GM10248 (cell line): ENCODE data around the gene CKM.

ENCODE experiments used
- CTCF ChIA-PET: fragments of 300-600 bp; sonication (Branson Sonifier 250); formaldehyde crosslinking; extraction: SDS; loops from one replicate; lab custom pipeline; 2021; ENCODE audit warnings: antibody characterized with exemption; lab: Yijun Ruan, JAX
- POLR2A ChIA-PET: fragments of 350-650 bp; sonication (Branson Sonifier 250); formaldehyde crosslinking; extraction: SDS; loops from one replicate; lab custom pipeline; 2020; ENCODE audit warnings: antibody characterized with exemption; lab: Yijun Ruan, JAX
- DNase-seq: peaks from one replicate; pipeline ENCODE4 v3.0.0; 2012; ENCODE audit errors: extremely low spot score
- TF ChIP-seq, protein P1 (sequence below): IDR thresholded peaks from 2 replicates; pipeline ENCODE4 v1.5.1; 2012; ENCODE audit warnings: mild to moderate bottlenecking, low read depth; ENCODE audit errors: extremely low read depth, missing control alignments, control extremely low read depth

CKM gene

DNA sequence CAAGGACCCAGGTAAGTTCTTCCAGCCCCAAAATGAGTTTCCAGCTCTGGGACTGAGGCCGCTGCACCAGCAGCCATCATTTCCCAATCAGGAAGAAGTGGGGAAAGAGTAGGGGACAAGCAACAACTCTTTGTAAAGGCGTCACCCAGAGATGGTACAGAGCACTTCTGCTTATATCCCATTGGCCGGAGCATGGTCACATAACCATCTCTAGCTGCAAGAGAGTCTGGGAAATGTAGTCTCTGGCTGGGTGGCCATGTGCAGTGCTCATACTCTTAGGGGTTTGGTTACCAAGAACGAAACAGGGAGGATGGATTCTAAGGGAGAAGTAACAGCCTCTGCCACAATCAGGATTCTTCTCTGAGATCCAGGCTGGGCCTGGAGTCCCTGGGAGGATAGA, 26.3 kb downstream of the CKM start:
- POLR2A ChIA-PET: no interaction called here
- TF ChIP-seq, protein P1, sequence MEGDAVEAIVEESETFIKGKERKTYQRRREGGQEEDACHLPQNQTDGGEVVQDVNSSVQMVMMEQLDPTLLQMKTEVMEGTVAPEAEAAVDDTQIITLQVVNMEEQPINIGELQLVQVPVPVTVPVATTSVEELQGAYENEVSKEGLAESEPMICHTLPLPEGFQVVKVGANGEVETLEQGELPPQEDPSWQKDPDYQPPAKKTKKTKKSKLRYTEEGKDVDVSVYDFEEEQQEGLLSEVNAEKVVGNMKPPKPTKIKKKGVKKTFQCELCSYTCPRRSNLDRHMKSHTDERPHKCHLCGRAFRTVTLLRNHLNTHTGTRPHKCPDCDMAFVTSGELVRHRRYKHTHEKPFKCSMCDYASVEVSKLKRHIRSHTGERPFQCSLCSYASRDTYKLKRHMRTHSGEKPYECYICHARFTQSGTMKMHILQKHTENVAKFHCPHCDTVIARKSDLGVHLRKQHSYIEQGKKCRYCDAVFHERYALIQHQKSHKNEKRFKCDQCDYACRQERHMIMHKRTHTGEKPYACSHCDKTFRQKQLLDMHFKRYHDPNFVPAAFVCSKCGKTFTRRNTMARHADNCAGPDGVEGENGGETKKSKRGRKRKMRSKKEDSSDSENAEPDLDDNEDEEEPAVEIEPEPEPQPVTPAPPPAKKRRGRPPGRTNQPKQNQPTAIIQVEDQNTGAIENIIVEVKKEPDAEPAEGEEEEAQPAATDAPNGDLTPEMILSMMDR: no peak
- DNase-seq: no peak
- CTCF ChIA-PET: no interaction called here

DNA sequence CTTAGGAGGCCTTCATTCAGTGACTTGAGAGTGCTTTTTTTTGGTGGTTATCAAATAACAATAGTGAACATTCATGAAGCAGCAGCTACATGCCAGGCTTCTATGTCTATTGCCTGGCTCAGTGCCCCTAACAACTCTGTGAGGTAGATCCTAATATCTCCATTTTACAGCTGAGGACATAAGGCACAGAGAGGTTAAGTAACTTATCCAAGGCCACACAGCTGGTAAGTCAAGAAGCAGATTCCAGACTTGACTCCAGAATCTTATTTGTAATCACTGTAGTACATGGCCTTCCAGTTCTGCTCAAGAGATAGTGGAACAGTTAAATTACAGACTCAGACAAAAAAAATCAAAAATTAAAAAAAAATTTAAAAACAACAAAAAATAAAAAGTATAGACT, 26.8 kb downstream of the CKM start:
- TF ChIP-seq, protein P1: no peak
- ChIA-PET CTCF (no interaction called here), POLR2A (no interaction called here)
- DNase-seq: no peak

GRCh38 chr19:45294291-45295029, 28.2 kb downstream of the CKM start:
- POLR2A ChIA-PET: no interaction called here
- TF ChIP-seq, protein P1: no peak
- DNase-seq: no peak

DNA sequence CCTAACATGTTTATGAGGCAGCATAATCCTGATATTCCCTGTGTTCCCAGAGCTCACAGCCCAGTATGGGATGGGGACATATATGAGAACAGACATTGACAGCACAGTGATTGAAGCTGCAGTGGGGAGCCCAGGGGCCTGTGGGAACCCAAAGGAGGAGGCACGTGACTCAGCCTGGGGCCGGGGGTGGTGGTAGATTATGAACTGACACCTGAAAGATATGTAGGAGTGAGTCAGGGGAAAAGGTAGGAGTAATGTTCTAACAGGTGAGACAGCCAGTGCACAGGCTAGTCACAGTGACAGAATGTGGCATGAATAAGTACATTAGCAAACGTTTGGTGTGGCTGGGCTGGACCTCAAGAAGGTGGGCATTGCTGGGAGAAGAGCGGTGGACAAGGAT, 29.0 kb downstream of the CKM start:
- ChIA-PET CTCF (no interaction called here), POLR2A (no interaction called here)
- TF ChIP-seq, protein P1: no peak
- DNase-seq: no peak

More at GRCh38 chr19:45294291-45295029, 28.2 kb downstream of the CKM start:
- CTCF ChIA-PET: no interaction called here

- ChIA-PET CTCF (interaction anchor here (1.3 to 1.8 kb wide), 2 partner anchors 11 to 12 kb away, joined by 3 to 4 read pairs; no protein-coding TSS in a partner anchor), POLR2A (no interaction called here)
- TF ChIP-seq, protein P1: no peak
- no peak for DNase-seq
Measured at GRCh38 chr19:45291834-45292233, 30.8 kb downstream of the CKM start.

DNA sequence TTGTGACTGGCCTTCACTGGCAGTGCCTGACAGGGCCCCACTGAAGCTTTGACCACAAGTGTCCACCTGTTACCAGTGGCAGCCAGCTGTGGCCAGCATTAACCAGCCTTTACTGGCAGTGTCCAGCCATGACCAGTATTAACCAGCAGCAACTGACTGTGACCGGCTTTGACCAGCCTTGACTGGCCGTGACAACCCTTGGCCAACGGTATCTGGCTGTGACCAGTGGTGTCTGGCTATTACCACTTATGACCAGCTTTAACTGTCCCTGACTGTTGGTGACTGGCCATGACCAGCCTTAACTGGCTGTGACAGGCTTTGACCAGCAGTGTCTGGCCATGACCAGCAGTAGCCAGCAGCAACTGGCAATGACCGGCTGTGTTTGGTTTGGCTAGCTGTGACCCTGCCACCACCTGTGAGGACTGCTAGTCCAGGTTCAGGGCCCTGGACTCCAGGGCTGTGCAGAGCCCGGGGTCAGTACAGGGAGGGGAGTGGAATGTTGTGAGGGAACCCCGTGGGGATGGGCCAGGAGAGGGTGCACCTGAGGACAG, 32.2 kb downstream of the CKM start:
- no peak for DNase-seq
- TF ChIP-seq, protein P1: no peak
- POLR2A ChIA-PET: interaction anchor here (0.5 kb wide), 1 partner anchor 33 kb away, joined by 7 read pairs; no protein-coding TSS in a partner anchor
- CTCF ChIA-PET: interaction anchor here (1.3 to 1.8 kb wide), 3 partner anchors 10 to 36 kb away, joined by 3 to 4 read pairs (median 3); no protein-coding TSS in a partner anchor
